ENCODE results near the gene MANSC4. TPM values are rescaled to one million over a fixed set of nuclear protein-coding genes. Genes with fewer than 3 reads are reported as not detected.
A peak's percentile ranks its signal among the peaks of the same experiment; 100 is the strongest.

The MANSC4 gene
- total and polyA plus RNA-seq, 2 of the 13 experiments (the other 11 are each of a cell fraction or from before 2014, with no cell fraction given), result not detected

DNA sequence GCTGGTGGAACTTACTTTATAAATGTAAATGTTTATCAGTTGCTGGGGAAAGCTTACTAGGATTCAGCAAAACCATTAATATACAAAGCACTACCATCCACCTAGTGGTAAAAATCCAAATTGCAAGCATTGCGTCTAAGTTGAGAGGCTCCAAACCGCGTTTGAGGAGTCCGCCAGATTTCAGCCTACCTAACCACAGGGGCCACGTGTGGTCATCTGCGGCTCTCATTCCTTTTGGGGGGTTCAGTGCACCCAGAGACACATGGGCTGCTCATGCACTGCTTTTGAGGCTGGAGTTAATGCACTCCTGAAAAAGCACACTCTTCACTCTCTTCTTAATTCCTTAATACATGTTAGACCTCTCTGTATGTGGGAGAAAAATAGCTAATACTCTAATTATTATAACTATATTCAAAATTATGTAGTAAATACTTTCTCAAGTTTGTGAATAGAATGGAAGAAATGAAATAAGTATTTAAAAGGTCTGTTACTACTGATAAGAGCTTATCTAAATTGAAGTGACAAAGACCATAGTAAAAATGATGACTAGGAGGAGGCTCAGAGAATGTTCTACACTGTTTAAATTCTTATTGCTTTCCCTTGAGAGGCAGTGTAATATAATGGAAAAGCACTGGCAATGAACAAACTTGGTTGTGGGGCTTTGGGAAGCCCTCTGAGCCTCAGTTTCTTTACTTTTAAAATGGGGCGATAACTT, 41.4 kb upstream of the MANSC4 start (continued):
- TF ChIP-seq TEAD3 (CRISPR knock-in tag; optimal IDR thresholded peaks at IDR 0.05; ENCODE audit: borderline replicate concordance) (peak; percentile 87), SP4 (CRISPR knock-in tag; IDR thresholded peaks at IDR 0.05) (no peak), MIXL1 (CRISPR knock-in tag; IDR thresholded peaks at IDR 0.05) (0 out of 2 replicates have a peak, but pooled peaks have one; percentile 32), ZNF773 (CRISPR knock-in tag; IDR thresholded peaks at IDR 0.05; ENCODE audit: borderline replicate concordance) (no peak), PHF8 (CRISPR knock-in tag; IDR thresholded peaks at IDR 0.05) (no peak), THYN1 (CRISPR knock-in tag; IDR thresholded peaks at IDR 0.05; ENCODE audit: borderline replicate concordance, low read depth) (no peak), MTA3 (CRISPR knock-in tag; IDR thresholded peaks at IDR 0.05) (no peak), KAT7 (CRISPR knock-in tag; IDR thresholded peaks at IDR 0.05; ENCODE audit: borderline replicate concordance) (no peak), BHLHE40 (IDR thresholded peaks at IDR 0.05; ENCODE audit: low read length) (no peak), ZNF468 (CRISPR knock-in tag; IDR thresholded peaks at IDR 0.05) (no peak), ZMYM4 (CRISPR knock-in tag; IDR thresholded peaks at IDR 0.05) (no peak), ASH2L (IDR thresholded peaks at IDR 0.05; ENCODE audit: insufficient read length, low read depth, low read length) (no peak), MAFK (conservative IDR thresholded peaks at IDR 0.05 in 1 of 2, IDR thresholded peaks at IDR 0.05 in 1 of 2; ENCODE audit: low read length in 2 of 2) (0 out of 4 replicates have a peak, but pooled peaks of 1 of the 2 experiments have one; percentile 0)
- TF ChIP-seq, protein P1, sequence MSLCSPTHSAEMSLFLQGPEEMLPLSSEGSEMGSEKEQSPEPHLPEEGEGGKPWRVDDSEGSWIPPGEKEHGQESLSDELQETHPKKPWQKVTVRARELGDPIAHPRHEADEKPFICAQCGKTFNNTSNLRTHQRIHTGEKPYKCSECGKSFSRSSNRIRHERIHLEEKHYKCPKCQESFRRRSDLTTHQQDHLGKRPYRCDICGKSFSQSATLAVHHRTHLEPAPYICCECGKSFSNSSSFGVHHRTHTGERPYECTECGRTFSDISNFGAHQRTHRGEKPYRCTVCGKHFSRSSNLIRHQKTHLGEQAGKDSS (CRISPR knock-in tag; IDR thresholded peaks at IDR 0.05; ENCODE audit: borderline replicate concordance, low read depth), result no peak
- TF ChIP-seq, protein P2, sequence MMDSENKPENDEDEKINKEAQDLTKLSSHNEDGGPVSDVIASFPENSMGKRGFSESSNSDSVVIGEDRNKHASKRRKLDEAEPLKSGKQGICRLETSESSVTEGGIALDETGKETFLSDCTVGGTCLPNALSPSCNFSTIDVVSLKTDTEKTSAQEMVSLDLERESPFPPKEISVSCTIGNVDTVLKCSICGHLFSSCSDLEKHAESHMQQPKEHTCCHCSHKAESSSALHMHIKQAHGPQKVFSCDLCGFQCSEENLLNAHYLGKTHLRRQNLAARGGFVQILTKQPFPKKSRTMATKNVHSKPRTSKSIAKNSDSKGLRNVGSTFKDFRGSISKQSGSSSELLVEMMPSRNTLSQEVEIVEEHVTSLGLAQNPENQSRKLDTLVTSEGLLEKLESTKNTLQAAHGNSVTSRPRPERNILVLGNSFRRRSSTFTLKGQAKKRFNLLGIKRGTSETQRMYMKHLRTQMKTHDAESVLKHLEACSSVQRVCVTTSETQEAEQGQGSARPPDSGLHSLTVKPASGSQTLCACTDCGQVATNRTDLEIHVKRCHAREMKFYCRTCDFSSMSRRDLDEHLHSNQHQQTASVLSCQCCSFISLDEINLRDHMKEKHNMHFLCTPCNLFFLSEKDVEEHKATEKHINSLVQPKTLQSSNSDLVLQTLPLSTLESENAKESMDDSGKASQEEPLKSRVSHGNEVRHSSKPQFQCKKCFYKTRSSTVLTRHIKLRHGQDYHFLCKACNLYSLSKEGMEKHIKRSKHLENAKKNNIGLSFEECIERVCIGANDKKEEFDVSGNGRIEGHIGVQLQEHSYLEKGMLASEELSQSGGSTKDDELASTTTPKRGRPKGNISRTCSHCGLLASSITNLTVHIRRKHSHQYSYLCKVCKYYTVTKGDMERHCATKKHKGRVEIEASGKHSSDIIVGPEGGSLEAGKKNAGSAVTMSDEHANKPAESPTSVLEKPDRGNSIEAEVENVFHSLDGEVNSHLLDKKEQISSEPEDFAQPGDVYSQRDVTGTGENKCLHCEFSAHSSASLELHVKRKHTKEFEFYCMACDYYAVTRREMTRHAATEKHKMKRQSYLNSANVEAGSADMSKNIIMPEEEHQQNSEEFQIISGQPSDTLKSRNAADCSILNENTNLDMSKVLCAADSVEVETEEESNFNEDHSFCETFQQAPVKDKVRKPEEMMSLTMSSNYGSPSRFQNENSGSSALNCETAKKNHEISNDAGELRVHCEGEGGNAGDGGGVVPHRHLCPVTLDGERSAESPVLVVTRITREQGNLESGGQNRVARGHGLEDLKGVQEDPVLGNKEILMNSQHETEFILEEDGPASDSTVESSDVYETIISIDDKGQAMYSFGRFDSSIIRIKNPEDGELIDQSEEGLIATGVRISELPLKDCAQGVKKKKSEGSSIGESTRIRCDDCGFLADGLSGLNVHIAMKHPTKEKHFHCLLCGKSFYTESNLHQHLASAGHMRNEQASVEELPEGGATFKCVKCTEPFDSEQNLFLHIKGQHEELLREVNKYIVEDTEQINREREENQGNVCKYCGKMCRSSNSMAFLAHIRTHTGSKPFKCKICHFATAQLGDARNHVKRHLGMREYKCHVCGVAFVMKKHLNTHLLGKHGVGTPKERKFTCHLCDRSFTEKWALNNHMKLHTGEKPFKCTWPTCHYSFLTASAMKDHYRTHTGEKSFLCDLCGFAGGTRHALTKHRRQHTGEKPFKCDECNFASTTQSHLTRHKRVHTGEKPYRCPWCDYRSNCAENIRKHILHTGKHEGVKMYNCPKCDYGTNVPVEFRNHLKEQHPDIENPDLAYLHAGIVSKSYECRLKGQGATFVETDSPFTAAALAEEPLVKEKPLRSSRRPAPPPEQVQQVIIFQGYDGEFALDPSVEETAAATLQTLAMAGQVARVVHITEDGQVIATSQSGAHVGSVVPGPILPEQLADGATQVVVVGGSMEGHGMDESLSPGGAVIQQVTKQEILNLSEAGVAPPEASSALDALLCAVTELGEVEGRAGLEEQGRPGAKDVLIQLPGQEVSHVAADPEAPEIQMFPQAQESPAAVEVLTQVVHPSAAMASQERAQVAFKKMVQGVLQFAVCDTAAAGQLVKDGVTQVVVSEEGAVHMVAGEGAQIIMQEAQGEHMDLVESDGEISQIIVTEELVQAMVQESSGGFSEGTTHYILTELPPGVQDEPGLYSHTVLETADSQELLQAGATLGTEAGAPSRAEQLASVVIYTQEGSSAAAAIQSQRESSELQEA (CRISPR knock-in tag; IDR thresholded peaks at IDR 0.05; ENCODE audit: not compliant biosample characterization), result no peak
